ENCODE results near the gene FOXQ1.

DNA sequence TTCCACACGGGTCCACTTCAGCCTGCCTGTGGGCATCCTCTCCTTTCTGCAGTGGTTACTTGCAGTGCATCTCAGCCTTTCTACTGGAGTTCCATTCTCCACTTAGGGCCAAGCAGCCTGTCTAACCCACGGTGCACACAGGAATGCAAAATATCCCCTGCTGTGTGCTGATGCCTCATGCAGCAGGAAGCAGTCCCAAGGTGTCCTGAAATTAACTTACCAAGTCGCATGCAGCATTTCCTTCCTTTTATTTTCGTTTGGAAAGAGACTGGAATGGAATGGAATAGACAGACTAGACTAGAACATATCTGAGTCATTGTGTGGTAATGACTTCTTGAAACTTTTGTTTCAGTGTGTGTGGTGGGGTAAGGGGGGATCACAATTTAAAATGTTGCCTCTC lies 25.9 kb upstream of the FOXQ1 start:
- TF ChIP-seq, protein P1, sequence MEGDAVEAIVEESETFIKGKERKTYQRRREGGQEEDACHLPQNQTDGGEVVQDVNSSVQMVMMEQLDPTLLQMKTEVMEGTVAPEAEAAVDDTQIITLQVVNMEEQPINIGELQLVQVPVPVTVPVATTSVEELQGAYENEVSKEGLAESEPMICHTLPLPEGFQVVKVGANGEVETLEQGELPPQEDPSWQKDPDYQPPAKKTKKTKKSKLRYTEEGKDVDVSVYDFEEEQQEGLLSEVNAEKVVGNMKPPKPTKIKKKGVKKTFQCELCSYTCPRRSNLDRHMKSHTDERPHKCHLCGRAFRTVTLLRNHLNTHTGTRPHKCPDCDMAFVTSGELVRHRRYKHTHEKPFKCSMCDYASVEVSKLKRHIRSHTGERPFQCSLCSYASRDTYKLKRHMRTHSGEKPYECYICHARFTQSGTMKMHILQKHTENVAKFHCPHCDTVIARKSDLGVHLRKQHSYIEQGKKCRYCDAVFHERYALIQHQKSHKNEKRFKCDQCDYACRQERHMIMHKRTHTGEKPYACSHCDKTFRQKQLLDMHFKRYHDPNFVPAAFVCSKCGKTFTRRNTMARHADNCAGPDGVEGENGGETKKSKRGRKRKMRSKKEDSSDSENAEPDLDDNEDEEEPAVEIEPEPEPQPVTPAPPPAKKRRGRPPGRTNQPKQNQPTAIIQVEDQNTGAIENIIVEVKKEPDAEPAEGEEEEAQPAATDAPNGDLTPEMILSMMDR (IDR thresholded peaks at IDR 0.05 in 4 of 5, conservative IDR thresholded peaks at IDR 0.05 in 1 of 5): no peak
- no peak for TF ChIP-seq POLR2A (IDR thresholded peaks at IDR 0.05)

All from gastrocnemius medialis (tissue), 4 donors.